ENCODE data around the gene CEP43. TPM values are rescaled to one million over a fixed set of nuclear protein-coding genes. Genes with fewer than 3 reads are reported as not detected.
"Not testable (repeated sequence)": the region's sequence is repeated elsewhere in the genome, so short reads cannot be mapped to it uniquely, and the experiment has no call there.

CEP43 gene, protein sequence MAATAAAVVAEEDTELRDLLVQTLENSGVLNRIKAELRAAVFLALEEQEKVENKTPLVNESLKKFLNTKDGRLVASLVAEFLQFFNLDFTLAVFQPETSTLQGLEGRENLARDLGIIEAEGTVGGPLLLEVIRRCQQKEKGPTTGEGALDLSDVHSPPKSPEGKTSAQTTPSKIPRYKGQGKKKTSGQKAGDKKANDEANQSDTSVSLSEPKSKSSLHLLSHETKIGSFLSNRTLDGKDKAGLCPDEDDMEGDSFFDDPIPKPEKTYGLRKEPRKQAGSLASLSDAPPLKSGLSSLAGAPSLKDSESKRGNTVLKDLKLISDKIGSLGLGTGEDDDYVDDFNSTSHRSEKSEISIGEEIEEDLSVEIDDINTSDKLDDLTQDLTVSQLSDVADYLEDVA
- total RNA-seq: 10 to 100 TPM; 17.5 to 21.9 TPM

DNA sequence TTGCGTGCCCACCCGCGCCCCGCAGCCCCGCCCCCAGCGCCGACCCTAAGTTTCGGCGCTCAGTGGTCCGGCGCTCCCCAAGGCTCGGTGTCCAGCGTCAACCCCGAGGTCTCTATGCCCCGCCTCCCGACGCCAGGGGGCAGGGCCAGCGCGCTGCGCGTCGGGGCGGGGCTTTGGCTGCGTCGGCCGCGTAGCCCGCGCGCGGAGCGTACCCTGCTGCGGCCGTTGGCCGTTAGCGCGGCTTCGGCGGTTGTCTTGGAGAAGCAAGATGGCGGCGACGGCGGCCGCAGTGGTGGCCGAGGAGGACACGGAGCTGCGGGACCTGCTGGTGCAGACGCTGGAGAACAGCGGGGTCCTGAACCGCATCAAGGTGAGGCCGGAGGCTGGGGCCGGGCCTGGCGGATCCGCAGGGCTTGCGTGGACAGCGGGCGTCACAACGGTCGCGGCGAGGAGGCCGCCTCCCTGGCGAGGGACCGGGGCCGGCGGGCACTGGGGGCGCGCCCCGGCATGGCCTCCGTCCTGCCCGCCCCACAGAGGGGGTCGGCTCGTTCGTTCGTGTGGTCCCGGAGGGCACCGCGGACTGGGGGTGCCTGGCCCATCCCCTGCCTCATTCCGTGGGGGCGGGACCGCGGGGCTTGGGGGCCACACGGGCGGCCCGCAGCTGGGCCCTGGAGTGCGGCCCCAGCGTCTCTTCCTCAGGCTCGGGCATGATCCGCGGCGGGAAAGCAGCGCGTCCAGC, at the start of gene CEP43:
CEP43 (plus strand) TSS at position 253 of the 739 bp plus-strand sequence; CDS start at position 269, 16 bp downstream.
- Mint-ChIP-seq H3K36me3 (peaks cover 6 to 7% of the 10 kb centered on the region in 2 donors), H3K27ac (peak within 1 kb of the TSS; percentile 74 to 94), H3K9me3 (no peaks in the 10 kb centered on the region)
- ATAC-seq (peak; percentile 92 to 94), DNase-seq (ENCODE audit: low spot score in 2 of 2) (peak; percentile 89 to 91)

DNA sequence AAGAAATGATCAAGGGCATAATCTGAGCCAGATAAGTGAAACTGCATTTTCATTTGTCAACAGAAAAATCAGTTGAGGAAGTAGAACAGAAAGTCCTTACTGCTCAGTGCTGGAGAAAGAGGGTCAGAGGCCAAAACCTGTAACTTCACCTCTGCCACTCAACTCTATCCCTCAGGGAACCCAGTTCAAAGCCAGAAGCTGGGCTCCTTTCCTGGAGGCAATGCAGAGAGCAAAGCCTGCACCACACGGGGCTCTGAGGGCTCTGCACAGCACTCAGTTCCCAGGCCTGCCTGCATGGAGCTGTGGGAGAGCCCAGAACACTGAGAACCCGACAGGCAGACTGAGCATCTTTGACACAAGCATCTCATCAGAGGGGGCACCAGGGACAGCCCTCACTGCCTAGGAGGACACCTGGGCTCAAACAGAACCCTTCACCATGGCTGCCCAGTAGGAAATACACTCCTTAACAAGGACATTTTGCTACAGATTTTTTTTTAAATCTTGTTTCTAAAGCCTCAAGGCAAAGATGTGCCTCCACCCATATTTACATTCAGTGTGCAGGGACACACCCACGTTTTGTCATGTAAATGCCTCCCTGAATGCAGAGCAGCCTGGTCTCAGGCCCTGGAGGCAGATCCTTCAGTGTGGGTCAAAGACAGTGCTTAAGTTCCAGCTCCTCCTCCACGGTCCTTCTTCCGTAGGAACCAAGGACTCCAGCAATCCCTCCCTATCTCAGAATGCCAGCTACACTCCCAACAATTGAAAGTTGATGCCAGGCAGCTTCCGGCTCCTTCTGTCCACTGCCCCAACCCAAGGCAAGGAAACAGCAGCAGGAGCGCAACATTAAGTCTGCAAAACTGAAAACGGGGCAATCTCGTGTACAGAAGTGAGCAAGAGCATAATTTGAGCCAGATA, 49.4 kb upstream of the CEP43 start:
- Mint-ChIP-seq H3K36me3 (peaks cover 0 to 33% of the 10 kb centered on the region in 2 donors), H3K27ac (peak overlapping the region; percentile 96 to 98), H3K9me3 (no peaks in the 10 kb centered on the region)
- DNase-seq (ENCODE audit: low spot score in 2 of 2) (no peak), ATAC-seq (no peak)

DNA sequence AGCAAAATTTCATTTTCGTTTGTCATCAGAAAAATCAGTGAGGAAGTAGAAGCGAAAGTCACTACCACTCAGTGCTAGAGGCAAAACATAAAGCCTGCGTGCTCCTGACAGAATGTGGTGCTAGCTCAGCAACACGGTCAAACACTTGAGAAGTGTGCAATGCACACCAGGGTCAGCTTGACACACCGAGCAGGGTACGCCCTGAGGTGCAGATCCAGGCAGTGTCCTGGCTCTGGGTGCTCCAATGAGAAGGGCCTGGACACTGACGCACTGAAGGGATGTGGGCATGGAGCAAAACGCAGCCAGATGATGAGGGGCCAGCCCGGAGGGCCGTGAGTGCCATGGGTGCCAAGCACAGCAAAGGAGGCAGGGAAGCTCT, 48.8 kb upstream of the CEP43 start:
- H3K27ac Mint-ChIP-seq: peak overlapping the region; percentile 96 to 98
- ATAC-seq (peak; percentile 19 to 38), DNase-seq (ENCODE audit: low spot score in 2 of 2) (no peak)
- H3K36me3 Mint-ChIP-seq: peaks cover 5 to 32% of the 10 kb centered on the region in 2 donors
- no peaks in the 10 kb centered on the region for H3K9me3 Mint-ChIP-seq

DNA sequence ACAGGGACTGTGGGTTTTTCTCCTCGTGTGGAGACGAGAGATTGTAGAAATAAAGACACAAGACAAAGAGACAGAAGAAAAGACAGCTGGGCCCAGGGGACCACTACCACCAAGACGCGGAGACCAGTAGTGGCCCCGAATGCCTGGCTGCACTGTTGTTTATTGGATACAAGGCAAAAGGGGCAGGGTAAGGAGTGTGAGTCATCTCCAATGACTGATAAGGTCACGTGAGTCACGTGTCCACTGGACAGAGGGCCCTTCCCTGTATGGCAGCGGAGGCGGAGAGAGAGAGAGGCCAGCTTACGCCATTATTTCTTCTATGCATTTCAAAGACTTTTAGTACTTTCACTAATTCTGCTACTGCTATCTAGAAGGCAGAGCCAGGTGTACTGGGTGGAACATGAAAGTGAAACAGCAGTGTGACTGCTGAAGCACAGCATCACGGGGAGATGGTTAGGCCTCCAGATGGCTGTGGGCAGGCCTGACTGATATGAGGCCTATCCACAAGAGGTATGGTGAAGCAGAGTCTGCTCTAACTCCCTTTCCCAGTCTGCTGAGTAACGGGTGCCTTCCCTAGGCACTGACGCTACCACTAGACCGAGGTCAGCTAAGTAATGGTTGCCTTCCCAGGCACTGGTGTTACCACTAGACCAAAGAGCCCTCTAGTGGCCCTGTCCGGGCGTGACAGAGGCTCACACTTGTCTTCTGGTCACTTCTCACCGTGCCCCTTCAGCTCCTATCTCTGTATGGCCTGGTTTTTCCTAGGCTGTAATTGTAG, 48.1 kb upstream of the CEP43 start:
- ATAC-seq: peak; percentile 89 to 94
- H3K36me3 Mint-ChIP-seq: peaks cover 7 to 32% of the 10 kb centered on the region in 2 donors
- not testable (repeated sequence) for H3K9me3 Mint-ChIP-seq
- peak; percentile 72 to 93 for DNase-seq (ENCODE audit: low spot score in 2 of 2)
- peak overlapping the region; percentile 96 to 98 for H3K27ac Mint-ChIP-seq

DNA sequence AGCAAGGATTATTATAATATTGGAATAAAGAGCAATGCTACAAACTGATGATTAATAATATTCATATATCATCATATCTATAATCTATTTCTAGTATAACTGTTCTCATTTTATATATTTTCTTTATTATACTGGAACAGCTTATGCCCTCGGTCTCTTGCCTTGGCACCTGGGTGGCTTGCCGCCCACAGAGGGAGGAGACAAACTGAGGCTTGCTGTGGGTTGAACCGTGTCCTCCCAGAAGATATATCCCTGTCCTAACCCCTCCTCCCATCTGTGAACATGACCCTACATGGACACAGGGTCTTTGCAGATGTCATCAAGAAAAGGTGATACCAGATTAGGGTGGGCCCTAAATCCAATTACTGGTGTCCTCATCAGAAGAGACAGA, 47.5 kb upstream of the CEP43 start:
- no peak for ATAC-seq

DNA sequence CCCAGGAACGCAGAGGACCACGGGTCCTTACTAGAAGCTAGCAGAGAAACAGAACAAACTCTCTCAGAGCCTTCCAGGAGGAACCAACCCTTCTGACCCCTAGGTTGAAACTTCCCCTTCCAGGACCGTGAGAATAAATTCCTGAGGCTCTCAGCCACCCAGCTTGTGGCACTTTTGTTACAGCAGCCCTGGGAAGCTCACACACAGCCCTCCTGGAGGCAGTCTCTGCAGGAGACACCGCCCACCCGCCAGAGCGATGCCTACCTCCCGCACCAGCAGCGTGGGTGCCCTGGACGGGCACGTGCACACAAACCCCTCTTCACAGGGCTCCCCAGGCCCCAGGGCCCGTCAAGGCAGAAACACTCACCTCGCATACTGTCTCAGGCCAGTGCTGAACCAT, 47.1 kb upstream of the CEP43 start:
- no peak for ATAC-seq

More for the DNA sequence above, 47.5 kb upstream of the CEP43 start:
- no peaks in the 10 kb centered on the region for H3K9me3 Mint-ChIP-seq
- no peak for DNase-seq (ENCODE audit: low spot score in 2 of 2)
- H3K36me3 Mint-ChIP-seq: peaks cover 7 to 28% of the 10 kb centered on the region in 2 donors
- peak overlapping the region; percentile 47 to 98 for H3K27ac Mint-ChIP-seq

DNA sequence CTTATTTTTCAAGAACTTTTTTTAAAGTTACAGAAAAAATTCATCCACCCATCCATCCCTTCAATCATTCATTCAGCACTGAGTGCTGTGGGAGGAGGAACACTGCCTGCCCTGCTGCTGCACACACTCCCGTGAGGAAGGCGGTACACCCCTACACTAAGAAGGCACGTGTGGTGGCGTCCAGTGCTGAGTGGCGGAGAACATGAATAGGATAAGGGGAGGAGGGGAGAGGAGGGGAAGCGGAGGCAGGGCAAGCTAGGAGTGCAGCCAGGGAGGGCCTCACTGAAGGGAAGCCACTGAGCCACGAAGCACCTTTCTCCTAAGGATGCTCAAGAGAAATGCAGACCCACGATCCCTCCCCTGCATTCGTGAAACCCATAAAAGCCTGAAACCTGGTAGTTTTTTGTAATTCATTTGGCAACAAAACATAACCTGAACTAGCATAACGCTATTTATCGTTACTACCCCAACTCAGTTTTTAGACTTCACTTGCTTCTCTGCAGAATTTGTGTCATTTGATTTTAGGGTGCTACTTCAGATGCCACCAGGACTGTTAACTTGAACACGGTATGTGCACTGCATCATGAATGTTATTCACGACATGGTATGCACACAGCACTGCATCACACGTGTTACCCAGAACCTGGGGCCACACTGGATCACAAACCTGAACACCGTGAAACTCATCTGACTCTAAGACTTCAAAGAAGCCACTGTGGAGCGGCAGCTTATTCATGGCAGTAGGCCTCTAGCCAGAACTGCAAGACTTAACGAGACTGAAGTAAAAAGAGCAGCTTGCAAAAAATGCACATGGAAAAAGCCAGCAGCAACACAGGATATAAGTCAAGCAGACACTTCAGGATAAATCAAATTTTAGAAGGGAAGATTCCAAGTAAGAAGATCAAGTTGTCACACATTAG, 46.4 kb upstream of the CEP43 start:
- DNase-seq (ENCODE audit: low spot score in 2 of 2): peak in 1 of 2 donors; percentile 51
- Mint-ChIP-seq H3K27ac (peak overlapping the region; percentile 67 to 98), H3K9me3 (no peaks in the 10 kb centered on the region), H3K36me3 (peaks cover 7 to 23% of the 10 kb centered on the region in 2 donors)
- no peak for ATAC-seq

More for the DNA sequence above, 47.1 kb upstream of the CEP43 start:
- peaks cover 7 to 27% of the 10 kb centered on the region in 2 donors for H3K36me3 Mint-ChIP-seq
- no peaks in the 10 kb centered on the region for H3K9me3 Mint-ChIP-seq
- peak overlapping the region; percentile 47 to 98 for H3K27ac Mint-ChIP-seq
- no peak for DNase-seq (ENCODE audit: low spot score in 2 of 2)

DNA sequence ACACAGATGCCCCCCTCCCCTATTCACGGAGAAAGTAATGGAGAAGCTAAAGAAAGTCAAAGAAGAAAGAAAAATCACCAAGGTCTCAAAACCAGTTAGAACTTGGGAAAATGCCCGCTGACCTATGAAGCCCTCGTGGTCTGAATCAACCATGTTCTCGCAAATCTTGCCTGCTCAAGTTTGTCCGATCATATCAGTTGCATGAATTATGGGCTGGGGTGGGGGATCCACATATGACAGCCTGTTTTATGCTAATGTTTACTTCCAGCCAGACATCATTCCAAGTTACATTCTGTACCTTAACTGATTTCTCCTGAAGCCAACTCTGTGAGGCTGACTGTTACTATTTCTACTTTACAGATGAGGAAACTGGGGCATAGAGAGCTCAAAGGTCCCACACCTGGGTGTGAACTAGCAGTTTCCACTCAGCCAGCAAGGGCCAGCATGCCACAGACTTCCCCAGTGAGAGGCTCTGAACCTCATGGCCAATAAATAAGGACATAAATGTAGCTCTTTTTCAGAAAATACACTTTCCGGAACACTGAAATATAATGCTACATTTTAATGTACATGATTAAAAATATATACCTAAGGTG, 45.0 kb upstream of the CEP43 start:
- no peaks in the 10 kb centered on the region for H3K9me3 Mint-ChIP-seq
- ATAC-seq (no peak), DNase-seq (ENCODE audit: low spot score in 2 of 2) (peak in 1 of 2 donors; percentile 34)
- H3K36me3 Mint-ChIP-seq: peaks cover 7 to 23% of the 10 kb centered on the region in 2 donors
- peak overlapping the region; percentile 65 to 98 for H3K27ac Mint-ChIP-seq

DNA sequence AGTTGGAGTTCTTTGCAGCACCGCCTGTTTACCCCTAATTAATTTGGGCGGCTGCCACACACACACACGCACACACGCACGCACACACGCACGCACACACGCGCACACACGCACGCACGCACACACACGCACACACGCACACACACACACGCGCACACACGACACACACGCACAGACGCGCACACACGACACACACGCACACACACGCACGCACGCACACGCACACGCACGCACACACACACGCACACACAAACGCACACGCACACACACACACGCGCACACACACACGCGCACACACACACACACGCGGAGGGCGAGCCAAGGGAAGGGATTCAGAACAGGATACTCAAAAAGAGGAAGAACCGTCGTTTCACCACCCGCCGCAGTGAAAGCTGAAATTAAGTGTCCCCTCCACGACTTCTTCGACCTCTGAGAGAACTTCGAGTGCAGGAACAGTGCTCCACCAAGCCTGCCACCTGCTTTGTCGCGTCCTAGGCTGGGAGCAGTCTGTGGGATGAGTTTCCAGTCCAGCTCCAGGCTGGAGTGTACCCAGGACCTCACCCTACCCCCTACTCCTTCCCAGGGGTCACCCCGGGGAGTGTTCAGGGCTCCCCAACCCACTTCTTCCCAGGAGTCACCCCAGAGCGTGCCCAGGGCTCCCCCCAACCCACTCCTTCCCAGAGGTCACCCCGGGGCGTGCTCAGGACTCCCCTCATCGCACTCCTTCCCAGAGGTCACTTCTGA, 43.9 kb upstream of the CEP43 start:
- Mint-ChIP-seq H3K27ac (peak overlapping the region; percentile 88 to 97), H3K36me3 (peaks cover 7 to 18% of the 10 kb centered on the region in 2 donors), H3K9me3 (no peaks in the 10 kb centered on the region)
- DNase-seq (ENCODE audit: low spot score in 2 of 2): peak; percentile 17 to 54
- ATAC-seq: no peak

DNA sequence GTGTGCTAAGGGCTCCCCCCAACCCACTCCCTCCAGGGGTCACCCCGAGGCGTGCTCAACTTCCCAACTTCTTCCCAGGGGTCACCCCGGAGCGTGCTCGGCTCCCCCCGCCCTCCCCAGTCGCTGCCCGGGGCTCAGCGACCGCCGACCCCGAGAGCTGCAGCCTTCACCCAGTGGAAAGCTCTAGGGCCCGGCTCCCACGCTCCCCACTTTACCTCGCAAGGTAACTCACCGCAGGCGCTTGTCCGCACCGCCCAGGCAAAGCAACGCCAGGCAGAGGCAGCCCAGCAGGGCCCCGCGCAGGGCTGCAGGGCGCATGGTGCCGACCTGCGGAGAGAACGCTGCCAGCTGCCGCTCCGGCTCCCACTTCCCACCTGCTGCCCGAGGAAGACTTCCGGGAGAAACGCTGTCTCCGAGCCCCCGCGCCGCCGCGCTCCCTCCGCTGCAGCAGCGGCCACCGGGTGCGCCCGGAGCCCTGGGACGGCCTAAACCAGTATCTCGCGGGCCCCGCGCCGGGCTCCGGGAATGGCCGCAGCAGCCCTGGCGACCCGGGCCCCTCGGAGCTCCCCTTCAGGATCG, 43.2 kb upstream of the CEP43 start:
- Mint-ChIP-seq H3K36me3 (peaks cover 7 to 14% of the 10 kb centered on the region in 2 donors), H3K27ac (peak overlapping the region in 1 of 2 donors; percentile 97), H3K9me3 (no peaks in the 10 kb centered on the region)
- ATAC-seq: peak; percentile 10 to 33
- DNase-seq (ENCODE audit: low spot score in 2 of 2): no peak

DNA sequence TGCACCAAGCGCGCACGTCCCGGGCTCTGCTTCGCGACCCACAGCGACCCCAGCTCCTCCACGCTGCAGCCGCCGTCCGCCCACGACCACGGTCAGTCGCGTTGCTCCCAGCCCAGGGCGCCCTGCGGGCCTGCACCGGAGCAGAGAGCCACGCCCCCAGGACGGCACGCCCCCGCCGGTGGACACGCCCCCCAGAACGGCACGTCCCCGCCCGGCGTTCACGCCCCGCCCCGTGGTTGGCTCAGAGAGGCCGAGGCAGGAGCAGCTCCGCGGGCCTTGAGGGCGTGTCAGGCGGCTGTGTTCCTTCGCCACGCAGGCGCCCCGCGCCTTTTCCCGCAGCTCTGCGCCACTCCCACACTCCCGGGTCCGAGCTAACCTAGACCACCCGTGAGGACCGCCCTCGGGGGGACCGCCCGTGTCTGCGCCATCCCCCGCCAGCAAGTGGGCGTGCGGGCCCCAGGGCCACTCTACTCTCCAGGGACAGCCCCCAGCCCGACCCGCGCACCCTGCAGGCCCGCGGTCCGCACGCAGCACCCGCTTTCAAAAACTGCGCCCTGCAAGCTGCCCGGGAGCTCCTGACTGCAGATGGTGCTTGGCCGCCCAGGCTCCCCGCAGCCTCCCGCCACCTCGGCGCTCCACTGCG, 42.6 kb upstream of the CEP43 start, which contains the start of gene RNASET2:
RNASET2 (minus strand) TSS at position 107 of the 643 bp plus-strand sequence. CDS start 368 bp downstream, outside the sequence.
- Mint-ChIP-seq H3K27ac (peak within 1 kb of the TSS; percentile 92 to 97), H3K36me3 (peaks cover 7 to 14% of the 10 kb centered on the region in 2 donors), H3K9me3 (no peaks in the 10 kb centered on the region)
- ATAC-seq: peak; percentile 80 to 89
- peak; percentile 97 to 100 for DNase-seq (ENCODE audit: low spot score in 2 of 2)

DNA sequence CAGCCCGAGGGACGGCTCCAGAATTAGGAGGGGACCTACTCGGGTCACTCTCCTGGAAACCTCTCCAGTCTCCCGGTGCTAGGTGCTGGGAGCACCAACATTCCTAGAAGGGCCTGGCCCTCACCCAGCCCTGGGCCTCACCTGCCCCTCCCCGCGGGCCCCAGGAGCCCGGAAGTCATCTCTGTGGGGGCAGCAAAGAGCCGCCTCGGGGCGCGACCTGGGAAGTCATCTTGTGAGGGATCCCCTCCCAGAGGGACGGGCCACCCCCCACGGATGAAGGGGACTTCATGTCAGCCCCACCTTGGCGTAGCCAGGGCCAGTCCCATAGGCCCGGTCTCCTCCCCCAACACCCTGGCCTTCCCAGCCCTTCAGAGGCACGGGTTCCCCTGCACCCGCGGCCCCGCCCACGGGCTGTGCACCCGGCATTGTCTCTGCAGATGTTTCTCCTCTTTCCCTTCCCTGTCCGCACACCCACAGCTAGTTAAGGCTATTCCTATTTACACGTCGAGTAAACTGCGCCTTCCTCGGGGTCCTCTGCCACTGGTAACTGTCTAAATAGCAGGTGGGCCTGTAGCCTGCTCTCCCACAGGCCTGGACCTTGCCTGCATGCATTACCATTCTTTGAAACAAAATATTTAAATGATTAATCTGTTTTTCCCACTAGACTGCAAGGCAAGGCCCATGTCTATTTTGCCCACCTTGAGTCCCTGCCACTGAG, 42.0 kb upstream of the CEP43 start:
- DNase-seq (ENCODE audit: low spot score in 2 of 2) (peak; percentile 66 to 73), ATAC-seq (peak; percentile 33)
- H3K9me3 Mint-ChIP-seq: no peaks in the 10 kb centered on the region
- H3K36me3 Mint-ChIP-seq: peaks cover 7 to 14% of the 10 kb centered on the region in 2 donors
- H3K27ac Mint-ChIP-seq: peak overlapping the region; percentile 92 to 97

DNA sequence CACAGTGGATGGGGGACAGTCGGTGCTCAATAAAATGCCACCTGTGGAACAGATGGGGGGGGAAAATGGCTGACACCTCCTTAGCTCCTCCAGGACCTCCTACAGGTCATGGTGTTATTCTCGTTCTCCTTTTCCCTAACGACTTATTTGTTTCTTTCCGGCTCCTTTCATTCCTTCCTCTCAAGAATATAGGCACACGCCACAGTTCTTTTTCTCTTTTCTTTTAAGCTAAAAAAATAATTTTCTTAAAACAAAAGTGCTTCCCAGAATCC, 41.5 kb upstream of the CEP43 start:
- Mint-ChIP-seq H3K36me3 (peaks cover 7 to 14% of the 10 kb centered on the region in 2 donors), H3K27ac (peak overlapping the region; percentile 92 to 97), H3K9me3 (peaks cover 0 to 3% of the 10 kb centered on the region in 2 donors)
- ATAC-seq (no peak), DNase-seq (ENCODE audit: low spot score in 2 of 2) (no peak)
